Thymus (tissue), 11 donors: ENCODE measurements around the gene CADM2. TPM values are rescaled to one million over a fixed set of nuclear protein-coding genes. Genes with fewer than 3 reads are reported as not detected.

Experiments used
- DNase-seq, 9 donors: peaks; one replicate each; pipeline ENCODE4 v3.0.0-alpha.2; 2013; ENCODE audit warnings: low spot score in 9 of 9, low read depth in 6 of 9, missing footprints in 1 of 9
- H3K27ac ChIP-seq, 2 donors: one replicate each; pipeline ENCODE4 v1.5.1; 2013; ENCODE audit warnings: control low read depth in 1 of 2, low read depth in 1 of 2, low read length in 1 of 2, mild to moderate bottlenecking in 1 of 2, moderate library complexity in 1 of 2
- H3K27me3 ChIP-seq, 2 donors: one replicate each; pipeline ENCODE4 v1.5.1; 2013; ENCODE audit warnings: low read length in 1 of 2; ENCODE audit not compliant: control insufficient read depth in 2 of 2, insufficient read depth in 1 of 2
- H3K36me3 ChIP-seq, 2 donors: one replicate each; pipeline ENCODE4 v1.5.1; 2013; ENCODE audit warnings: low read length in 1 of 2, mild to moderate bottlenecking in 1 of 2, moderate library complexity in 1 of 2; ENCODE audit not compliant: control insufficient read depth in 2 of 2, insufficient read depth in 2 of 2
- H3K4me1 ChIP-seq, 2 donors: one replicate each; pipeline ENCODE4 v1.5.1; 2013; ENCODE audit warnings: low read length in 2 of 2; ENCODE audit not compliant: control insufficient read depth in 2 of 2, insufficient read depth in 2 of 2
- H3K4me3 ChIP-seq, 2 donors: one replicate each; pipeline ENCODE4 v1.5.1; 2013; ENCODE audit warnings: low read length in 2 of 2, control low read depth in 1 of 2, mild to moderate bottlenecking in 1 of 2
- H3K9me3 ChIP-seq, 2 donors: one replicate each; pipeline ENCODE4 v1.5.1; 2013; ENCODE audit warnings: low read length in 1 of 2, mild to moderate bottlenecking in 1 of 2; ENCODE audit not compliant: control insufficient read depth in 2 of 2, insufficient read depth in 1 of 2
- WGBS: extraction: QIAGEN DNeasy Blood & Tissue Kit; methylation state at CpG from one replicate; pipeline ENCODE4 v1.1.7; 2013; 5-methylcytosine and 5-hydroxymethylcytosine counted together
- polyA plus RNA-seq: library from polyadenylated mRNA; stranded (reverse); fragments of 200-250 nt; gene quantifications from one replicate; pipeline ENCODE4 v1.2.3, GENCODE V29; 2013
- total RNA-seq: library from RNA; stranded (reverse); fragments of 120-200 nt; gene quantifications from one replicate; pipeline ENCODE4 v1.2.4, GENCODE V29; 2013
- donor health status: healthy.

CADM2 gene
- total and polyA plus RNA-seq, 2 donors: 0.14 to 0.66 TPM

DNA sequence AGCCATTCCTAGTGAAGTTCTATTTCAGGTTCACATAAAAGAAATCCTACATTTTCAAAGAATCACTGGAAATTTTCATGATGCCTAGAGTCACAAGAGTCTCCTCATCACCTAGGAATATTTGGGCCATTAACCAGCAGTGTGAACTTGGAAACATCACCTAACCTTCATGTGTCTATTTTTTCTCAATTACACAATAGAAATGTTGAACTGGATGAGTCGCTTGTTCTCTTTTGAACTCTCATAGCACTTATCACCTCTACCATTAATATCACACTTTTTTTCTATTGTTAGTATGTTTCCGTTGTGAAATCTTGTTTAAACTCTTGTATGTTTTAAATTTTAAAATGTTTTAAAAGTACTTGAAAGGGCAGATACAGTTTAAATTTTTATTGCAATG lies 371.3 kb downstream of the CADM2 start:
- Histone ChIP-seq H3K4me1 (no peaks in the 10 kb centered on the region), H3K27me3 (no peaks in the 10 kb centered on the region), H3K9me3 (no peaks in the 10 kb centered on the region), H3K36me3 (no peaks in the 10 kb centered on the region), H3K27ac (no peak overlapping the region), H3K4me3 (no peak overlapping the region)
- DNase-seq: no peak
- 98% methylated on average over 2 of the region's 2 CpGs for WGBS

DNA sequence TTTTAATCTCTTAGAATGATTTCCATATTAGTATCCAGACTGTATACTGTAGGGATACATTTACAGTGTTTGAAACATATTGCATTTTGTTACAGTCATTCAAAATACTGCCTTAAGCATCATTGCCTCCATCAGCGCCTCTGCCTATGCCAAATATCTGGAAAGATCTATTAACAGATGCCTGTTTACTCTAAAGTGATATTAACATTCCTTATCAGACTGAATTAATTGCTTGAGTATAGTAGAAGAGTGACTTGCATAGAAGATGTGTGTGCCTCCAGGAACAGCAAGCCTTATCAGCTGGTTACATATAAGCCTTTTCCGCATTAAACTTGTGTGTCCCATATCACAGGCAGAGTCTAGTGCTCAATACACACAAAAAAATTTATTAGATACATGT lies 379.1 kb downstream of the CADM2 start:
- Histone ChIP-seq H3K4me1 (no peaks in the 10 kb centered on the region), H3K27ac (no peak overlapping the region), H3K27me3 (no peaks in the 10 kb centered on the region), H3K9me3 (no peaks in the 10 kb centered on the region), H3K36me3 (no peaks in the 10 kb centered on the region), H3K4me3 (no peak overlapping the region)
- 93% methylated on average over 2 of the region's 2 CpGs for WGBS
- no peak for DNase-seq

DNA sequence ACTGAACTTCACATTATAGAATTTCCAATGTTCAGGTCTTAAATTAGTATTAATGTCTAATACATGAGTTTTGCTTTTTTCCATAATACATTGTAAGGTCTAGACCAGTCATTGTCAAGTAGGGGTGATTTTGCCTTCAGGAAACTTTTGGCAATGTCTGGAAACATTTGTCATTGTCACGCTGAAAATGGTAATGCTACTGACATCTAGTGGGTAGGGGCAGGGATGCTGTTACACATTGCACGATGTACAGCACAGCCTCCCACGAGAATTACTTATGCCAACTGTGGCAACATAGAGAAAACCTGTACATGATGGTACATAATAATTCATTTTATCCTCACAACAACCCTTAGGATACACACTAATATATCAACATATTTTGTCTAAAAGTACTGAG lies 384.1 kb downstream of the CADM2 start:
- WGBS: 25% methylated on average over 3 of the region's 3 CpGs
- Histone ChIP-seq H3K27me3 (no peaks in the 10 kb centered on the region), H3K4me1 (no peaks in the 10 kb centered on the region), H3K9me3 (no peaks in the 10 kb centered on the region), H3K36me3 (no peaks in the 10 kb centered on the region), H3K4me3 (no peak overlapping the region), H3K27ac (no peak overlapping the region)
- no peak for DNase-seq

DNA sequence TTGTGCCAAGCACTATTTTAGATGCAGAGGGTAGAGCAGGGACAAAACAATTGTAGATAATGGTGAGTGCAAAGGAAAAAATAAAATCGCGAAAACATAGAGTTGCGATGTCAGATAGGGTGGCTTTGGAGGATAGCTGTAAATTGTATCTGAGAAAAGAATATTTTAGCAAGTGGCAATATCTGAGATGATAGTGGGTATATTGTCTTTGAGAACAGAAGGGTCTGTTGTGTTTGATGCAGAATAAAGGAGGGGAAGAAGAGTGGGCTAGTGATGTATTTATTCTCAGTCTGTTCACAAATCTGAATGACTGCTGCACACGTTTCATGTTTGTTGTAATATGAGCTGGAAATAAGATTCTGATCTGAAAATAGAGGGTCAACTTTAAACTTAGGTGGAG lies 396.8 kb downstream of the CADM2 start:
- Histone ChIP-seq H3K27ac (no peak overlapping the region), H3K4me1 (no peaks in the 10 kb centered on the region)
- 91% methylated on average over 4 of the region's 4 CpGs for WGBS

DNA sequence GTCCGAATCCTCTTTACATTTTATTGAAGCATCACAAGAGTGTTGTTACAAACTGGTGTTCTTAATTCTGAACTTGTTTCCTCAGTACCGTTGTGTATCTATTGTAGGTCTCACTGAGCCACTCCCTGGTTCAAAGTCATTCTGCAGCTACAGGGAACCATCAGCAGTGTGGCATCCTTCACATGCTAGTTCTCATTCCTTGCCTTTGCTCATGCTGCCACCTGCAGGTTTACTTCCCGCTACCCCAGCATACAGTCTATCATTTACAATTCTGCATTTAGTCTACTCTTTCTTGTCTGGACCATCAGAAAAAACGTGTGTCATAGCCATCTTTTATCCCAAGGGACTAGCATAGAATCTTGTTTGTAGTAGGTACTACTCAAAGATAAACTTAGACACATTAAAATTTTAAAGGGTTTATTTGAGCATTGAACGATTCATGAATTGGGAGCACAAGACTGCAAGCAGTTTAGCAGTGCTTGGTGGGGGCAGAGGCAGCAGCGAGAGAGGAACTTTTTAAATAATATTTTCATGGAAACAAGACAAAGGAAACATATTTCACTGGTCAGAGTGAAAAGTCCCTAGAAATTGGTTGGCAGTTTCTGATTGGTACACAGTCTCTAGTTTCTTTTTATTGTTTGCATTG lies 402.1 kb downstream of the CADM2 start:
- Histone ChIP-seq H3K4me3 (no peak overlapping the region), H3K27me3 (no peaks in the 10 kb centered on the region), H3K9me3 (no peaks in the 10 kb centered on the region), H3K36me3 (no peaks in the 10 kb centered on the region), H3K4me1 (no peaks in the 10 kb centered on the region), H3K27ac (no peak overlapping the region)
- 48% methylated on average over 6 of the region's 6 CpGs for WGBS
- DNase-seq: peak in 1 of 9 donors; percentile 7

More for the DNA sequence above, 396.8 kb downstream of the CADM2 start:
- no peaks in the 10 kb centered on the region for H3K36me3 ChIP-seq
- no peaks in the 10 kb centered on the region for H3K9me3 ChIP-seq
- no peaks in the 10 kb centered on the region for H3K27me3 ChIP-seq
- H3K4me3 ChIP-seq: no peak overlapping the region
- no peak for DNase-seq

DNA sequence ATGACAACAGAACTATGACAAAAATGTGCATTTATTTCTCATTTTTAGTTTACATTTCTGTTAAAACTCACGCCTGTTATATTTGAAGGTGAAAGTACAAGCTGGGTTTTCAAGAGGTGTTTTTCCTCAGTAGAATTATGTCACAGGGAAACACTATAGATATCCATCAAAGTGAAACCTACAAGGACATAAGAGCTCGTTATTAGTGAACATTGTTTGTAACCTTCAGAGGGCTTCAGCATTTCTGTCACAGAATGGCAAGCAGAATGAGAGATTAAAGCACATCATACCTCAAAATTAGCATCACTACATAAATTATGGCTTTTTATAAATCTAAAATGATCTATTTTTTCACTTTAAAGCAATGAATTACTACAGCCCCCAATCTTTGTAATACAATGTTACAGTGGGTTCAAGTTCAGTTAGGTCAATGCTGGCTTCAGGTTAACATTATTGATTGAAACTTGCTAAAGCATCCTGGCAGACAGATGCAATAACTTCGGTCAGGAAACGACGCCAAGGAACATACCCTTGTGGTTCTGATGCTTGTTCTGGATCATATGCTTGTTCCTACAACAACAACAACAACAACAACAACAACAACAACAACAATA lies 405.6 kb downstream of the CADM2 start:
- WGBS: 92% methylated on average over 5 of the region's 5 CpGs
- Histone ChIP-seq H3K4me3 (no peak overlapping the region), H3K4me1 (no peaks in the 10 kb centered on the region), H3K27ac (no peak overlapping the region), H3K27me3 (no peaks in the 10 kb centered on the region), H3K36me3 (no peaks in the 10 kb centered on the region), H3K9me3 (no peaks in the 10 kb centered on the region)
- no peak for DNase-seq

DNA sequence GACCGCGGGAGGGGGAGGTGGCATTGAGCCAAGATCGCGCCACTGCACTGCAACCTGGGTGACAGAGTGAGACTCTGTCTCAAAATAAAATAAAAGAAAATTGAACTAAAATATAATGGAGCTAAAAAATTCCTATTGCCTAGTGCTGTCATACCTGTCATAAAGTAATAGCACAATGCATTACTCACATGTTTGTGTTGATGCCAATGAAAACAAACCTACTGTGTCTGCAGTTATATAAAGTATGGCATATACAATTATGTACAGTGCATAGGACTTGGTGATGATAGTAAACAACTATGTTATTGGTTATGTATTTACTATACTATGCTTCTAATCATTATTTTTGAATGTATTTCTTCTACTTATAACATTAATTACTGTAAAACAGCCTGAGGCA lies 411.6 kb downstream of the CADM2 start:
- Histone ChIP-seq H3K27ac (no peak overlapping the region), H3K9me3 (no peaks in the 10 kb centered on the region), H3K27me3 (no peaks in the 10 kb centered on the region), H3K4me1 (no peaks in the 10 kb centered on the region), H3K4me3 (no peak overlapping the region), H3K36me3 (no peaks in the 10 kb centered on the region)
- 98% methylated on average over 4 of the region's 4 CpGs for WGBS
- no peak for DNase-seq

DNA sequence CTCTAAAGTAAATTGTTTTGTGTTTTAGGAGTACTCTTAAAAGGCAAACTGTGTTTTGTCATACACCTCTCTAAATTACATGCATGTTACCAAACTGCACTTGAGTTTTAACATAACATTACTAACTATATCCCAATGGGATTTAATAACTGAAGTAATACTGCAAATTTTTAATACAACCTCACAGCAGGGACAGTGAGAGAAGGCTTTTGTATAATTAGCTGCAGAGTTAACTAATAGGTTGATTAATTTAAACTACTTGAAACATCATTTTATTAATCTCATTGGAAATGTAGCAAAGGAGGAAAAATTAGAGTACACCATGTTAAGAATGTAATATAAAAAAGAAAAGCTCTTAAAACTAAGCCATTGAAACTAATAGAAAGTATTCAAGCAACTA lies 417.3 kb downstream of the CADM2 start:
- Histone ChIP-seq H3K9me3 (no peaks in the 10 kb centered on the region), H3K27me3 (no peaks in the 10 kb centered on the region), H3K27ac (no peak overlapping the region), H3K36me3 (no peaks in the 10 kb centered on the region), H3K4me1 (no peaks in the 10 kb centered on the region), H3K4me3 (no peak overlapping the region)
- DNase-seq: no peak

DNA sequence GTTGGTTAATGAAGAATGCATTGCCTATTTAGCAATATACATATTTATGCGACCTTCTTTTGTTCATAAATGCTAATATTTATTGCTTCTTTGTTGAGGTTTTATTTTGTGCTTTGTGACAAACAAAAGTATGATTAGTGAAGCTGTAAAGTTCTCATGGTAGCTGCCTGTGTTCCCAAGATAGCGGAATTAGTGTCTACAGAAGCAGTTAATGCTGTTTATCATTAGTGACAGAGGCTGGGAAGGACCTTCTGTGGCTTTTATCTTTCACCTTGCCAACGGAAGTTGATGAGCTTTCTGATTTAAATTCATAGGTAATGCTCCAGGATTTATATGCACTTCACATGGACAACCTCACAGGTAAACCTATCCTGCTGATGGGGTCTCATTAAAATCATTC lies 418.3 kb downstream of the CADM2 start:
- Histone ChIP-seq H3K36me3 (no peaks in the 10 kb centered on the region), H3K27ac (no peak overlapping the region), H3K4me3 (no peak overlapping the region), H3K27me3 (no peaks in the 10 kb centered on the region), H3K4me1 (no peaks in the 10 kb centered on the region), H3K9me3 (no peaks in the 10 kb centered on the region)
- WGBS: 81% methylated on average over 3 of the region's 3 CpGs
- no peak for DNase-seq
